GM12891 (cell line): ENCODE results near the gene TIMM10.

ENCODE experiments used
- PAX5 ChIP-seq: IDR thresholded peaks from 2 replicates; pipeline ENCODE4 v1.6.1; 2011; ENCODE audit warnings: low read length, moderate library complexity, mild to moderate bottlenecking; ENCODE audit not compliant: insufficient read depth, severe bottlenecking
- POLR2A ChIP-seq: IDR thresholded peaks from 2 replicates; pipeline ENCODE4 v1.6.1; 2011; ENCODE audit warnings: low read depth, low read length, control low read depth
- POLR2AphosphoS5 ChIP-seq: IDR thresholded peaks from 2 replicates; pipeline ENCODE4 v1.6.1; 2011; ENCODE audit warnings: low read depth, low read length, control low read depth
- POU2F2 ChIP-seq: IDR thresholded peaks from 2 replicates; pipeline ENCODE4 v1.6.1; 2011; ENCODE audit warnings: low read depth, mild to moderate bottlenecking, control low read depth, low read length, moderate library complexity
- SPI1 ChIP-seq: IDR thresholded peaks from 2 replicates; pipeline ENCODE4 v1.6.1; 2011; ENCODE audit warnings: low read depth, low read length, control low read depth
- TAF1 ChIP-seq: IDR thresholded peaks from 2 replicates; pipeline ENCODE4 v1.6.1; 2011; ENCODE audit warnings: low read depth, low read length, control low read depth

GRCh38 chr11:57480409-57481137 lies 50.0 kb downstream of the TIMM10 start:
- TF ChIP-seq POLR2A (no peak), TAF1 (no peak), POLR2AphosphoS5 (no peak), POU2F2 (no peak), PAX5 (no peak), SPI1 (no peak)
